B cell (primary cell): ENCODE data around the gene STT3B. TPM values are rescaled to one million over a fixed set of nuclear protein-coding genes. Genes with fewer than 3 reads are reported as not detected.

Source experiments
- ATAC-seq: fragments of 200-7000 bp; cut with Tn5 transposase; one replicate; pipeline ENCODE4 v1.10.0; 2021; ENCODE audit warnings: low read depth, mild to moderate bottlenecking, moderate number of reproducible peaks, moderate library complexity
- CTCF ChIA-PET: fragments of 350-600 bp; sonication (Branson Sonifier 250); formaldehyde crosslinking; loops from one replicate; lab custom pipeline; 2021; ENCODE audit warnings: antibody characterized with exemption, inconsistent platforms; lab: Charles Lee
- POLR2A ChIA-PET: fragments of 350-600 bp; sonication (Branson Sonifier 250); formaldehyde crosslinking; loops from one replicate; lab custom pipeline; 2021; ENCODE audit warnings: antibody characterized with exemption; lab: Charles Lee
- DNase-seq: peaks from one replicate; pipeline ENCODE4 v3.0.0; 2013
- H2AFZ ChIP-seq: 2 replicates; pipeline ENCODE4 v1.6.1; 2012; ENCODE audit warnings: mild to moderate bottlenecking, low read depth, low read length; ENCODE audit not compliant: insufficient read depth, poor library complexity, severe bottlenecking
- H3K27ac ChIP-seq, 2 donors: 1 replicate in 1 of 2; 2 replicates in 1 of 2; pipeline ENCODE4 v1.5.1; 2012 to 2013; ENCODE audit warnings: low read length in 2 of 2, mild to moderate bottlenecking in 2 of 2, moderate library complexity in 1 of 2
- H3K27me3 ChIP-seq, 4 experiments: fragments of 200-600 bp in 1 of 4; sonication (generic) in 1 of 4; replicated peaks in 1 of 4; 1 replicate in 2 of 4; 2 replicates in 2 of 4; pipeline versions ENCODE4 v1.6.1 to v1.7.0; 2013 to 2016; ENCODE audit warnings: low read length in 3 of 4, mild to moderate bottlenecking in 2 of 4, mixed read lengths in 1 of 4, moderate library complexity in 1 of 4; ENCODE audit not compliant: insufficient read depth in 4 of 4, control insufficient read depth in 3 of 4; ENCODE audit errors: control extremely low read depth in 1 of 4
- H3K36me3 ChIP-seq, 2 experiments: replicated peaks in 1 of 2; 1 replicate in 1 of 2; 2 replicates in 1 of 2; pipeline versions ENCODE4 v1.6.1 to v1.7.1; 2013; ENCODE audit warnings: low read length in 1 of 2; ENCODE audit not compliant: insufficient read depth in 2 of 2, control insufficient read depth in 1 of 2; ENCODE audit errors: control extremely low read depth in 1 of 2, extremely low read depth in 1 of 2
- H3K4me1 ChIP-seq, 2 donors: fragments of 200-600 bp in 1 of 2; sonication (generic) in 1 of 2; 1 replicate in 1 of 2; 2 replicates in 1 of 2; pipeline versions ENCODE4 v1.5.1 to v1.6.1; 2013 to 2017; ENCODE audit warnings: low read length in 2 of 2; ENCODE audit not compliant: control insufficient read depth in 2 of 2, insufficient read depth in 2 of 2
- H3K4me2 ChIP-seq: replicated peaks from 2 replicates; pipeline ENCODE3; 2012; ENCODE audit warnings: mild to moderate bottlenecking, low read depth, low read length; ENCODE audit not compliant: poor library complexity, severe bottlenecking
- H3K4me3 ChIP-seq, 5 experiments: fragments of 200-600 bp in 1 of 5; sonication (generic) in 1 of 5; 1 replicate in 3 of 5; 2 replicates in 2 of 5; pipeline versions ENCODE4 v1.5.1 to v1.7.0; 2011 to 2016; ENCODE audit warnings: low read length in 4 of 5, mild to moderate bottlenecking in 4 of 5, low read depth in 2 of 5, control low read depth in 1 of 5, moderate library complexity in 1 of 5; ENCODE audit not compliant: insufficient read depth in 1 of 5; ENCODE audit errors: control extremely low read depth in 1 of 5, extremely low read depth in 1 of 5
- H3K79me2 ChIP-seq: fragments of 200-600 bp; sonication (generic); one replicate; pipeline ENCODE4 v1.6.0; 2016; ENCODE audit warnings: low read length; ENCODE audit not compliant: control insufficient read depth, insufficient read depth
- H3K9ac ChIP-seq: fragments of 200-600 bp; sonication (generic); 2 replicates; pipeline ENCODE4 v1.6.1; 2017; ENCODE audit warnings: mild to moderate bottlenecking, low read length, moderate library complexity
- H3K9me3 ChIP-seq, 3 donors: one replicate each; pipeline versions ENCODE4 v1.6.1 to v1.7.1; 2013; ENCODE audit warnings: low read length in 2 of 3; ENCODE audit not compliant: control insufficient read depth in 2 of 3, insufficient read depth in 1 of 3; ENCODE audit errors: control extremely low read depth in 1 of 3
- H4K20me1 ChIP-seq: 2 replicates; pipeline ENCODE4 v1.6.0; 2012; ENCODE audit warnings: mild to moderate bottlenecking, low read length; ENCODE audit not compliant: insufficient read depth, control insufficient read depth, poor library complexity, severe bottlenecking
- H3K27ac Mint-ChIP-seq: one replicate; pipeline ENCODE4 v1.8.0; 2021; ENCODE audit warnings: mixed read lengths
- H3K27me3 Mint-ChIP-seq: one replicate; pipeline ENCODE4 v1.8.0; 2021; ENCODE audit warnings: mixed read lengths
- H3K4me1 Mint-ChIP-seq: one replicate; pipeline ENCODE4 v1.8.0; 2021; ENCODE audit warnings: mixed read lengths
- H3K4me3 Mint-ChIP-seq: one replicate; pipeline ENCODE4 v1.8.0; 2021; ENCODE audit warnings: mixed read lengths
- H3K9me3 Mint-ChIP-seq: one replicate; pipeline ENCODE4 v1.8.0; 2022; ENCODE audit warnings: mixed read lengths; ENCODE audit not compliant: insufficient read depth
- CTCF ChIP-seq: fragments of 200-600 bp; IDR thresholded peaks from one replicate; pipeline ENCODE4 v1.8.0; 2022; ENCODE audit warnings: antibody characterized with exemption, mild to moderate bottlenecking
- EZH2 ChIP-seq: IDR thresholded peaks from 2 replicates; pipeline ENCODE4 v1.6.1; 2012; ENCODE audit warnings: borderline replicate concordance, low read depth, mild to moderate bottlenecking, moderate library complexity, low read length; ENCODE audit not compliant: insufficient read depth, poor library complexity, severe bottlenecking
- WGBS: methylation state at CpG from one replicate; pipeline ENCODE4 v1.1.5; 2013; ENCODE audit warnings: missing lambda C conversion rate; ENCODE audit not compliant: insufficient coverage; 5-methylcytosine and 5-hydroxymethylcytosine counted together
- intact Hi-C: fragments of 100-400 bp; cut with micrococcal nuclease; formaldehyde crosslinking; loops from one replicate; pipeline ENCODE4 v1.10.0; 2022
- polyA plus RNA-seq: library from polyadenylated mRNA; depleted of rRNA; stranded (reverse); fragments of >200 nt; gene quantifications from 2 replicates; pipeline ENCODE4 v1.2.3, GENCODE V29; 2012
- total RNA-seq, 2 donors: library from RNA; stranded (reverse); fragments of 120-200 nt in 1 of 2; gene quantifications; 1 replicate in 1 of 2; 2 replicates in 1 of 2; pipeline versions ENCODE4 v1.2.3 to v1.2.4, GENCODE V29; 2013 to 2022

Gene STT3B
- total and polyA plus RNA-seq, 2 donors (not counting 1 experiment from before 2014, with no cell fraction given): 35.4 to 79.2 TPM

GRCh38 chr3:31576521-31576920 lies 43.8 kb downstream of the STT3B start:
- H3K36me3 ChIP-seq: peaks cover 0 to 16% of the 10 kb centered on the region in 2 experiments
- H3K27me3 ChIP-seq: no peaks in the 10 kb centered on the region
- peaks cover 15 to 32% of the 10 kb centered on the region in 2 donors for H3K4me1 ChIP-seq
- POLR2A ChIA-PET: no interaction called here
- peaks cover 39% of the 10 kb centered on the region for H3K4me1 Mint-ChIP-seq
- peaks cover 76% of the 10 kb centered on the region for H3K79me2 ChIP-seq
- no peak overlapping the region for H2AFZ ChIP-seq
- CTCF ChIA-PET: no interaction called here
- no peak for ATAC-seq
- intact Hi-C loops: no loop called here
- DNase-seq: no peak
- H3K27ac Mint-ChIP-seq: no peak overlapping the region
- no peak overlapping the region for H3K27ac ChIP-seq
- H3K9me3 ChIP-seq: no peaks in the 10 kb centered on the region
- no peak overlapping the region for H3K9ac ChIP-seq
- H3K4me2 ChIP-seq: no peak overlapping the region
- no CpG with 5 or more reads among the region's 1 CpG for WGBS
- no peak overlapping the region for H3K4me3 Mint-ChIP-seq
- no peak for TF ChIP-seq EZH2
- no peak for TF ChIP-seq CTCF
- H3K4me3 ChIP-seq: no peak overlapping the region
- H3K9me3 Mint-ChIP-seq: no peaks in the 10 kb centered on the region
- peaks cover 50% of the 10 kb centered on the region for H4K20me1 ChIP-seq
- no peaks in the 10 kb centered on the region for H3K27me3 Mint-ChIP-seq

GRCh38 chr3:31577232-31577631 lies 44.5 kb downstream of the STT3B start:
- H3K4me2 ChIP-seq: no peak overlapping the region
- ATAC-seq (no peak), DNase-seq (no peak)
- no peaks in the 10 kb centered on the region for H3K9me3 Mint-ChIP-seq
- POLR2A ChIA-PET: no interaction called here
- H3K9ac ChIP-seq: no peak overlapping the region
- H3K79me2 ChIP-seq: peaks cover 81% of the 10 kb centered on the region
- no peak for TF ChIP-seq CTCF
- TF ChIP-seq EZH2: no peak
- peaks cover 42% of the 10 kb centered on the region for H3K4me1 Mint-ChIP-seq
- no peaks in the 10 kb centered on the region for H3K9me3 ChIP-seq
- no peaks in the 10 kb centered on the region for H3K27me3 Mint-ChIP-seq
- no peak overlapping the region for H3K4me3 ChIP-seq
- peaks cover 50% of the 10 kb centered on the region for H4K20me1 ChIP-seq
- CTCF ChIA-PET: no interaction called here
- peaks cover 15 to 31% of the 10 kb centered on the region in 2 donors for H3K4me1 ChIP-seq
- H3K36me3 ChIP-seq: peaks cover 0 to 16% of the 10 kb centered on the region in 2 experiments
- H2AFZ ChIP-seq: no peak overlapping the region
- no peak overlapping the region for H3K27ac ChIP-seq
- no peak overlapping the region for H3K27ac Mint-ChIP-seq
- intact Hi-C loops: no loop called here
- no peaks in the 10 kb centered on the region for H3K27me3 ChIP-seq
- no peak overlapping the region for H3K4me3 Mint-ChIP-seq
